GM12874 (cell line): ENCODE measurements around the gene CENPT.

Experiments used
- TF ChIP-seq, protein P1 (sequence below): IDR thresholded peaks from 2 replicates; pipeline ENCODE4 v1.5.1; 2011; ENCODE audit warnings: low read depth, mild to moderate bottlenecking, control low read depth, low read length, moderate library complexity; ENCODE audit not compliant: insufficient read depth

CENPT gene

DNA sequence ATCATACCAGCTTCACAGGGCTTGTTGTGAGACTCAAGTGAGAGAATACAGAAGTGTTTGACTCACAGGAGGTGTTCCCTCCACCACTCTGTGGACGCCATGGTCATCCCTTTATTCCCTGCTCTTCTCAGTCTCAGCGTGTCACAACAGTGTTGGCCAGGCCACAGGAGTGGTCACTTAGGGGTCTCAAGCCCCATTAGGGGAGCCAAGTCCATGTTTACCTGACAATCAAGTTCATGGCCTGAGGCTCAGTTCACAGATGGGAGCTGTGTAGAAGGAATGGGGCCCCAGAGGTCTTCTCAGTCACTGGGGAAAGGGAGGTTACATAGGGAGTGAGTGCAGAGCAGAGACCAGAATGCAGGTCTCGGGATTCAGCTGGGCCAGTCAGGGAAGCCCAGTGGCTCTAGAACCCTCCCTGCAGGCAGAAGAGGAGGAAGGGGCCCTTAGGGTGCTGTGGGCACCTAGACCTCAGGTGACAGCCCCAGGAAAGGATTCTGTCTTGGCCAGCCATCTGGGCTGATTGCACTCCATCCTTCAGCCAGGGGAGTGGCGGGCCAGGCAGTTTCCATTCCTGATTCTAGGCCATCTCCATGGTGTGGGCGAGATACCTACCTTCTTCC lies 9.5 kb upstream of the CENPT start:
- TF ChIP-seq, protein P1, sequence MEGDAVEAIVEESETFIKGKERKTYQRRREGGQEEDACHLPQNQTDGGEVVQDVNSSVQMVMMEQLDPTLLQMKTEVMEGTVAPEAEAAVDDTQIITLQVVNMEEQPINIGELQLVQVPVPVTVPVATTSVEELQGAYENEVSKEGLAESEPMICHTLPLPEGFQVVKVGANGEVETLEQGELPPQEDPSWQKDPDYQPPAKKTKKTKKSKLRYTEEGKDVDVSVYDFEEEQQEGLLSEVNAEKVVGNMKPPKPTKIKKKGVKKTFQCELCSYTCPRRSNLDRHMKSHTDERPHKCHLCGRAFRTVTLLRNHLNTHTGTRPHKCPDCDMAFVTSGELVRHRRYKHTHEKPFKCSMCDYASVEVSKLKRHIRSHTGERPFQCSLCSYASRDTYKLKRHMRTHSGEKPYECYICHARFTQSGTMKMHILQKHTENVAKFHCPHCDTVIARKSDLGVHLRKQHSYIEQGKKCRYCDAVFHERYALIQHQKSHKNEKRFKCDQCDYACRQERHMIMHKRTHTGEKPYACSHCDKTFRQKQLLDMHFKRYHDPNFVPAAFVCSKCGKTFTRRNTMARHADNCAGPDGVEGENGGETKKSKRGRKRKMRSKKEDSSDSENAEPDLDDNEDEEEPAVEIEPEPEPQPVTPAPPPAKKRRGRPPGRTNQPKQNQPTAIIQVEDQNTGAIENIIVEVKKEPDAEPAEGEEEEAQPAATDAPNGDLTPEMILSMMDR: no peak

DNA sequence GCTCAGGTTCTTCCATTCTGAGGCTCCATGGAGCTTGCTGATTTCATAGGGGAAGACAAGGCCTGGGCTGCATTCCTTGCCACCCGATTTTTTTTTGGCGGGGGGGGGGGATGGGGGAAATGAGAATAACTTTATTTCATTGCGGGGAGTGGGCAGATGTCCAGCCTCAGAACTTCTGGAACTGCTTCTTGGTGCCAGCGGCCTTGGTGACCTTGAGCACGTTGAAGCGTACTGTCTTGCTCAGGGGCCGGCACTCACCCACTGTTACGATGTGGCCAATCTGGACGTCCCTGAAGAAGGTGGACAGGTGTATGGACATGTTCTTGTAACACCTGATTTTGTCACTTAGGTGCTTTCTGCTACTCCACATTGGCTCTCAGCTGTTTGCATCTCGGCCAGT lies 8.3 kb upstream of the CENPT start:
- TF ChIP-seq, protein P1: no peak

DNA sequence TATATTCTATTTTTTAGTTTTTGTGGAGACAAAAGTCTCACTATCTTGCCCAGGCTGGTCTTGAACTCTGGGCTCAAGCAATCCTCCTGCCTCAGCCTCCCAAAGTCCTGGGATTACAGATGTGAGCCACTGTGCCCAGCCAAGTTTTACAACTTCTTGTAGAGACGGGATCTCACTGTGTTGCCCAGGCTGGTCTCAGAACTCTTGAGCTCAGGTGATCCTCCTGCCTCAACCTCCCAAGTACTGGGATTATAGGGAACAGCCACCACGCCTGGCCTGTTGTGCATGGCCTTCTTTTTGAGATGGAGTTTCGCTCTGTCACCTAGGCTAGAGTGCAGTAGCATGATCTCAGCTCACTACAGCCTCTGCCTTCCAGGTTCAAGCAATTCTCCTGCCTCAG lies 6.2 kb upstream of the CENPT start:
- TF ChIP-seq, protein P1: no peak

DNA sequence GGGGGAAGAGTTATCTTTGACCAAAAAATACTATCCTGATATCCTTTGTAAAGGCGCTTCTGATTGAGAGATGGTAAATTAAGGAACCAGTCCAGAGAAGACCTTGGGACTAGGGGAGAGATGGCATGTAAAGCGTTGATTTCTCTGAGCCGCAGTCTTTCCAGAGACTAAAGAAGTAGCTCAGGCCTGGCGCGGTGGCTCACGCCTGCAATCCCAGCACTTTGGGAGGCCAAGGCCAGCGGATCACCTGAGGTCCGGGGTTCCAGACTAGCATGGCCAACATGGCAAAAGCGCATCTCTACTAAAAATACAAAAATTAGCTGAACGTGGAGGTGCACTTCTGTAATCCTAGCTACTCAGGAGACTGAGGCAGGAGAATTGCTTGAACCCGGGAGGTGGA lies 625 bp upstream of the CENPT start:
- TF ChIP-seq, protein P1: no peak

DNA sequence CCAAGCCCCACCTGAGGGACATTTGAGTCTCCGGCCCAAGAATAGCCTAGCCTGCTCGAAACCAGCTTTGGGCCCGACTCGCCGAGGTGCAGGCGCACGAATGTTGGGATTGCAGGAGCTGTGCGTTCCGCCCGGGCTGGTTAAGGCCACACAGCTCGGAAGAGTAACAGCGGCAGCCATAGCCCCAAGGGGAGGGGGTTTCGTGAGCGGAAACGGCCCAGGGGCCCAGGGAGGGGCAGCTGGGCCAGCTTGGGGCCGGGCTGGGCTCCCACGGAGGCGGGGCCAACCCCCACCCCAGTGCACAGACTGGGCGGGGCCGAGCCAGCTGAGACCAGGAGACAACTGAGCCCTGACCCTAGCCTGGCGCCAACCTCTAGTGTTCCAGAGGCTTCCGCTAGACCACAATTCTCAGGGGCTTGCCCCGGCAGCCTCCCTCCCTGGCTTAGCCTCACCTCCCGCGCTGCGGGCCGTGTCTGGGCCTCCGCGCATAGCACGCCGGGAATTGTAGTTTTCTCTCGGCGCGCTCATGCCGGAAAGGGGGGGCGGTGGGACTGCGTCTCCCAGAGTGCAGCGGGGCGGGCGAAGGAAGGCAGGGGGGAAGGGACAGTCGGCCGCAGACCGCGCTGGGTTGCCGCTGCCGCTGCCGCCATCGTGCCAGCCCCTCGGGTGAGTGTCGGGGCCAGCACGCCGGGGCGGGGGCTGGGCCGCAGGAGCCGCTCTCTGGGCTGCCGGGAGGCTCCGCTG lies 1.0 kb downstream of the CENPT start, which contains the start of gene NUTF2:
TSS of gene NUTF2 (plus strand) at position 614 of the 744 bp plus-strand sequence. CDS start 18,198 bp downstream, outside the sequence.
- TF ChIP-seq, protein P1: no peak

DNA sequence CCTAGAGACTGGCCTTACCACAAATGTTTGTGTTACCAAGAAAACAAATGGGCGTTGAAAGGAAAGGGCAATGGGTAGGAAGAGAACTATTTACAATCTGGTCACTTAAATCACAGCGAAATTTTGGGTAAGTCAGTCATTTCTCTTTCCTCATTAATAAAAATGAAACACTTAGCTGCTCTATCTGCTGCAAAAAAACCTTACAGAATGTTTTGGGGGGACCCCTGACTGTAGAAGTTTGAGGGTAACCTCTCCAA lies 1.5 kb downstream of the CENPT start:
- TF ChIP-seq, protein P1: no peak

DNA sequence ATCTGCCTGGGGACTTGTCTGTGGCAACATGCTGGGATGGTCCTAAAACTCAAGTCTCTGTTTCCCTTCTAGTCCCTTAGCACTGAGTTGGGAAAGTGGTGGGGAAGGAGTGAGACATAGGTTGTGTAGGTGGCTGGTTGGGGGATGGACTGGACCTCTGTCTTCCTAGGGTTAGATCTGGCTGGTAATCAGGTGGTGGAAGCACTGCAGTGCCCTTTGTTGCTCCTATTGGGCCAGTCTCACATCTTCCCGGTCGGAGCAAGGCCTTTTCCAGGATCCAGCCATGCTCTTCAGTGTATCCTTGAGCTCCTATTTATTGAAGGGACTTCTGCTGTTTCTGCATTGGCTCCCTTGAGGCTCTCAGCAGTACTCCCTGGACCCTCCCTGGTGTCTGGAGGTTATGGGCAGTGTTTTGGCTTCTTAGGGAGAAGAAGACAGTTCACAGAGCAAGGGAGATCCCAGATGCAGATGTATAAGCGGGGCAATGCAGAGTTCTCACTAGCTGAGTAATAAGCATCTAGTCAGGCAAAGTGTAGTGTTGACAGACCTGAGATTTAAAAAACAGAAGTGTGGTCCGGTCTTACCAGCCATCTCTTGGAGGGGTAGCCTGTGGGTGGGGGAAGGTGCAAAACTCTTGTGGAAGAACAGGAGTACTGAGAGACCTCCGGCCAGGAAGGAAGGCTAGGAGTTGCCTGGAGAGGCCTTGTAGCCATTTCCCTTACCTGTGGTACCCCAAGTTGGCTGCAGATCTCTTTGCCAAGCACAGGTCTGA lies 2.0 kb downstream of the CENPT start:
- TF ChIP-seq, protein P1: no peak
